Fibroblast of lung (primary cell): ENCODE measurements around the gene RALGAPB.

Experiments used
- CTCF ChIP-seq, 2 donors: IDR thresholded peaks in 1 of 2; conservative IDR thresholded peaks in 1 of 2; 1 replicate in 1 of 2; 2 replicates in 1 of 2; pipeline ENCODE4 v1.5.1; 2011 to 2012; ENCODE audit warnings: low read length in 2 of 2, control low read depth in 1 of 2, inconsistent platforms in 1 of 2, low read depth in 1 of 2, mild to moderate bottlenecking in 1 of 2
- EZH2 ChIP-seq: IDR thresholded peaks from 2 replicates; pipeline ENCODE4 v1.5.1; 2012; ENCODE audit warnings: low read length, control low read depth, mild to moderate bottlenecking; ENCODE audit errors: missing control alignments

- TF ChIP-seq CTCF (conservative IDR thresholded peaks at IDR 0.05 in 1 of 2, IDR thresholded peaks at IDR 0.05 in 1 of 2; ENCODE audit: low read depth in 1 of 2, low read length in 2 of 2) (no peak), EZH2 (no peak)
Observed at GRCh38 chr20:38589967-38590675, 117.5 kb downstream of the RALGAPB start.
